Fibroblast of skin of right quadriceps (primary cell): ENCODE data around the gene NSUN7.
A peak's percentile ranks its signal among the peaks of the same experiment; 100 is the strongest.
"Not testable (repeated sequence)": the region's sequence is repeated elsewhere in the genome, so short reads cannot be mapped to it uniquely, and the experiment has no call there.

Source experiments
- DNase-seq: peaks from one replicate; pipeline ENCODE4 v3.0.0-alpha.2; 2013

NSUN7 gene

DNA sequence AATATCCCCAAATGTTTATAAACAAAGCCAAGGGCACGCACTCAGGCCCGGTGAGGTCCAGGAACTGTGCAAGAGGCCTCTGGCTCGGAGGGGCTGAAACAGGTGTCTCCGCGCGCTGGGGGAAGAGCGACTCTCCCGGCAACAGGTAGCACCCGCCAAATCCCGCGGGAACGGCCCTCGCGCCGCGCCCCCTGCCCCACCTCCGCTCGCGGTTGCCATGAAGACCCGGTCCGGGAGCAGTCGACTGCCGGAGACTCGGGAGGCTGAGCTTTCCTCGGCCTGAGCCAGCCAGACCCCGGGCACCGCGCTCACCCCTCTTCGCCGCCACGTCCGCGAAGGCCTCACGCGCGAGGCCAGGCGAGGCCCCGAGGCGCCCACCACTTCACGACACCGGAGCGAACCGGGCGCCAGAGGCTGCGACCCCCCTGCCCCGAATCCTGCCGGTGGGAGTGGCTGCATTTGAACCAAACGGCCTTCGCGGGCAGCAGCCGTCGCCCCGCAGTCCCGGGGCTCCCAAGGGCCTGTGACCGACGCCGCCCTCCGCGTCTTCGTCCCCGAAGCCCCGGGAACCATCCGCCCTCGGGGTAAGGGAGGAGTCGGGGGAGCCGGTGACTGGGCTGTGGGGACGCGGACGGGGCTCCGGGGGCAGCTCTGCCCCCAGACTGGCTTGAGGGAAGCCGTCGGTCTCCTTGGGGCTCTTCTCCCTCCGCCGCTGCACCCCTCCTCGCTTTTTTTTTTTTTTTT lies at the start of gene NSUN7:
TSS of gene NSUN7 (plus strand) at position 239 of the 744 bp plus-strand sequence. CDS start 739 bp downstream, outside the sequence.
- DNase-seq: peak; percentile 36

- DNase-seq: no peak
Measured at GRCh38 chr4:40702137-40702799, 47.5 kb upstream of the NSUN7 start.

- no peak for DNase-seq
Measured at GRCh38 chr4:40702800-40703151, 47.0 kb upstream of the NSUN7 start.

GRCh38 chr4:40704073-40704472 lies 45.7 kb upstream of the NSUN7 start:
- no peak for DNase-seq

DNA sequence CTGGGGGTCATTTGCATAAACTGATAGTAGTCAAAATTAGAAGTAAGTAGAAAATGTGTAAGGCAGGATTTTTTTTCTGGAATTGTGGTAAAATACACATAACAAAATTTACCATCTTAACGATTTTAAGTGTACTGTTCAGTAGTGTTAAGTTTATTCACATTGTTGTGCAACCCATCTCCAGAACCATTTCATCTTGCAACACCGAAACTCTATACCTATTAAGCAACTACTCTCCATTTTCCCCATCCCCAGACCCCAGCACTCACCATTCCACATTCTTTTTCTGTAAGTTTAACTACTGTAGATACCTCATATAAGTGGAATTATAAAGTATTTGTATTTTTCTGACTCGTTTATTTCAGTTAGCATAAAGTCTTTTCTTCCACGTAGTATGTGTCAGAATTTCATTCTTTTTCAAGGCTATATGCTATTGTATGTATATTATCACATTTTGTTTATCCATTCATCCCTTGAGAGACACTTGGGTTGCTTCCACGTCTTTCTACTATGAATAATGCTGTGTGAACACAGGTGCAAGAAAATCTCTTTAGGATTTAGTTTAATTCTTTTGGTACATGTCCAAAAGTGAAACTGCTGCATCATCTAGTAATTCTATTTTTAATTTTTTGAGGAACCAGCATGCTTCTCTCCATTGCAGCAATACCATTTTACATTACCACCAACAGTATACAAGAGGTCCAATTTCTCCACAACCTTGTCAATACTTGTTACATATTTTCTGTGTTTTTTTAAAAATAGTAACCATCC lies 39.1 kb upstream of the NSUN7 start:
- DNase-seq: peak; percentile 57

GRCh38 chr4:40713001-40713400 lies 36.8 kb upstream of the NSUN7 start:
- DNase-seq: not testable (repeated sequence)

DNA sequence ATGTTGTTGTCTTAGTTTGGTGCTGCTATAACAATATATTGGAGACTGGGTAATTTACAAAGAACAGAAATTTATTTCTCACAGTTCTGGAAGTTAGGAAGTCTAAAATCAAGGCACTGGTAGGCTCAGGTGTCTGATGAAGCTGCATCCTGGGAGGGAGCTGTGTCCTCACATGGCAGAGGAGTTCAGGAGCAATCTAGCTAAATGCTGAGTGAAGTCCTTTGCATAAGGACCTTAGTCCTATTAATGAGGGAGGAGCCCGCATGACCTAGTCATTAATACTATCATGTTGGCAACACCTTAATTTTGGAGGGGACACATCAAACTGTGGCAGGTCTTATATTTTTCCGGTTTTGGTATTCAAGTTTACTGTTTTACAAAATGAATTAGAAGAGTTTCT lies 36.0 kb upstream of the NSUN7 start:
- no peak for DNase-seq

- no peak for DNase-seq
Measured at GRCh38 chr4:40718586-40718985, 31.2 kb upstream of the NSUN7 start.

- peak; percentile 63 for DNase-seq
Measured at GRCh38 chr4:40719008-40719623, 30.6 kb upstream of the NSUN7 start.

GRCh38 chr4:40720351-40720750 lies 29.4 kb upstream of the NSUN7 start:
- no peak for DNase-seq

- DNase-seq: no peak
Measured at GRCh38 chr4:40720916-40721315, 28.8 kb upstream of the NSUN7 start.

- peak; percentile 10 for DNase-seq
Measured at GRCh38 chr4:40721730-40722171, 28.0 kb upstream of the NSUN7 start.

- DNase-seq: no peak
Measured at GRCh38 chr4:40722576-40723161, 27.1 kb upstream of the NSUN7 start.

DNA sequence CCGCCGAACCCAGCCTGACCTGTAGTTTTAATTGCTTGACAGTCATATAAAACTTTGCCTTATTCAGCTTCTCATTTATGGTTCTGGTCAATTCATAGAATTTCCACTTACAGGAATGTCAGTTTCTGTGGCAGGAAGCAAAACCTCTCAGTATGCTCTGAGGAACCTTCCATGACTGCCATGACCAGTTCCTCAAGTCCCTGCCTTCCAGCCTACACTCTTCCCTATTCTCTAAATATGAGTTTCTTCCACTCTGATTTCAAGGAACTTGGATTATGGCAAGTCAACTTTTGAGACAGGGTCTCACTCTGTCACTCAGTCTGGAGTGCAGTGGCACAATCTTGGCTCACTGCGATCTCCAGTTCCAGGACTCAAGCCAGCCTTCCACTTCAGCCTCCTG lies 26.0 kb upstream of the NSUN7 start:
- no peak for DNase-seq

GRCh38 chr4:40728333-40728732 lies 21.4 kb upstream of the NSUN7 start:
- DNase-seq: no peak

- DNase-seq: no peak
Measured at GRCh38 chr4:40729555-40729954, 20.2 kb upstream of the NSUN7 start.

DNA sequence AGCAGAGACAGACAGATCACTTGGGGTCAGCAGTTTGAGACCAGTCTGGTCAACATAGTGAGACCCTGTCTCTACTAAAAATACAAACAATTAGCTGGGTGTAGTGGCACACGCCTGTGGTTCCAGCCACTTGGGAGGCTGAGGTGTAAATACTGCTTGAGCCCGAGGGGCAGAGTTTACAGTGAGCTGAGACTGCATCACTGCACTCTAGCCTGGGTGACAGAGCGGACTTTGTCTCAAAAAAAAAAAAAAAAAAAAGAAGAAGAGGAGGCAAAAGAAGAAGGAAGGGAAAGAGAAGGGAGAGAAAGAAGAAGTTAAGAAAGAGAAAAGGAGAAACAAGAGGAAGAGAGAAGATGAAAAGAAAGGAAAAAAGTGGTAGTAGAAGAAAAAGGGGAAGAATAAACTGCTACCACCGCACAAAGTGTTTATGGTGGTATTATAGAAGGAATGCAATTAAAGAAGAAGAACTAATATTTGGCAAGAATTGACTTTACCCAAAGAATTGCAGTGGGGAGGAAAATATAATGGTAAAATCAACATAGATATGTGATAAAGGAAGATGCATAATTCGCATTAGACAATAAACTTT lies 19.6 kb upstream of the NSUN7 start:
- no peak for DNase-seq

- no peak for DNase-seq
Measured at GRCh38 chr4:40731361-40731760, 18.4 kb upstream of the NSUN7 start.

DNA sequence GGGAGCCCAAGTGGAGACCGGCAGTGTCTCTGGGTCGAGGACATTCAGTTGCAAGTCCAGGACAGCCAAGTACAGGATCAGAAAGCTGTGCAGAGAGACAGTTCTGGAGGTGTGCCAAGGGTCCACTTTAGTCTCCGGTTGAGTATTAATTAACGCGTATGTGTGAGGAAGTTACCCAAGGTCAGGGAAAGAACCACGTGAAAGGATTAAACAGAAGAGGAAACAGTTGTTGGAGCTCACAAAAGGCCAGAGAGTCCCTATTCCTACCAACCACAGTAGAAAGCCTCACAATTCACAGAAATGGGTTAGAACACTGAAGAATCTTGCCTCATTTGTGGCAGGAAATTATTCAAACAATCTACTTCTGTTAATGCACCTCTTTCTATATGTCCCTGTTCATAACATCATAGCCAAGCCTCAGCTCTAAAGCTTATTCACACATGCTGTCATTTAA lies 17.9 kb upstream of the NSUN7 start:
- no peak for DNase-seq

GRCh38 chr4:40733752-40734151 lies 16.0 kb upstream of the NSUN7 start:
- DNase-seq: no peak

- DNase-seq: no peak
Measured at GRCh38 chr4:40734497-40734896, 15.3 kb upstream of the NSUN7 start.

DNA sequence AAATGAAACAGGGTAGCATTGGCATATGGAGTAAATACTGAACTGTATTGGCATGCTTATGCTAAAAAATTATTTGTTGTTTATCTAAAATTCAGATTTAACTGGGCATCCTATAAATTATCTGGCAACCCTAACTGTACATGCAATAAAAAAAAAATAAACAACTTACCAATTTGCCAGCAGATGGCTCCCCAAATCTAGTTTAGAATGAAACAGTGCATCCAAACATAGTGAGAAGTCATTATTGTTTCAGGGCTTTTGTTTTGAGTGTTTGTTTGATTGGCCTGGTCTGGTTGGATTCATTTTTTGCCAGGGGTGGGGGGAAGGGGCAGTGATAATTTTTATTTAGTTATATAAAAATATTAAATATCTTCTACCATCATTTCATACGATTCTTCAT lies 12.8 kb upstream of the NSUN7 start:
- peak; percentile 42 for DNase-seq
